Tibial artery (tissue), 4 donors: ENCODE data around the gene EHD3.

Experiments used
- DNase-seq, 2 donors: peaks; one replicate each; pipeline ENCODE4 v3.0.0-alpha.2; 2019
- H3K27ac ChIP-seq, 2 donors: fragments of 200-600 bp; sonication (generic) in 1 of 2; 1 replicate in 1 of 2; 2 replicates in 1 of 2; pipeline ENCODE4 v1.5.1; 2018 to 2019; ENCODE audit warnings: mild to moderate bottlenecking in 1 of 2
- H3K27me3 ChIP-seq, 2 donors: fragments of 200-600 bp; sonication (generic) in 1 of 2; one replicate each; pipeline versions ENCODE4 v1.5.1 to v1.6.0; 2016 to 2019
- H3K36me3 ChIP-seq, 3 donors: fragments of 200-600 bp; sonication (generic) in 2 of 3; one replicate each; pipeline ENCODE4 v1.5.1; 2016 to 2019; ENCODE audit warnings: mild to moderate bottlenecking in 2 of 3
- H3K4me1 ChIP-seq, 4 donors: fragments of 200-600 bp; sonication (generic) in 2 of 4; 1 replicate in 3 of 4; 2 replicates in 1 of 4; pipeline ENCODE4 v1.5.1; 2016 to 2019
- H3K4me3 ChIP-seq, 2 donors: fragments of 200-600 bp; sonication (generic) in 1 of 2; 1 replicate in 1 of 2; 2 replicates in 1 of 2; pipeline ENCODE4 v1.5.1; 2018 to 2019; ENCODE audit warnings: mild to moderate bottlenecking in 2 of 2
- H3K9me3 ChIP-seq, 3 donors: fragments of 200-600 bp; sonication (generic) in 1 of 3; one replicate each; pipeline ENCODE4 v1.5.1; 2016 to 2019
- CTCF ChIP-seq, 2 experiments: fragments of 200-600 bp in 1 of 2; fragments of 450-650 bp in 1 of 2; IDR thresholded peaks; one replicate each; pipeline ENCODE4 v1.5.1; 2017 to 2019; ENCODE audit warnings: antibody characterized with exemption in 2 of 2, mild to moderate bottlenecking in 1 of 2, moderate library complexity in 1 of 2
- intact Hi-C: fragments of 100-400 bp; cut with DNase I; formaldehyde crosslinking; loops from one replicate; pipeline ENCODE4 v1.15.0; 2023; ENCODE audit warnings: low total_unique reads

EHD3 gene

GRCh38 chr2:31258351-31258750 lies 24.4 kb downstream of the EHD3 start:
- DNase-seq: no peak
- Histone ChIP-seq H3K9me3 (no peaks in the 10 kb centered on the region), H3K27me3 (no peaks in the 10 kb centered on the region), H3K4me3 (no peak overlapping the region), H3K36me3 (peaks cover 5 to 42% (median 30%) of the 10 kb centered on the region in 3 donors), H3K27ac (no peak overlapping the region), H3K4me1 (peaks cover 0 to 4% (median 0%) of the 10 kb centered on the region in 4 donors)
- TF ChIP-seq CTCF (IDR thresholded peaks at IDR 0.05): no peak
- intact Hi-C loops: no loop called here

- Histone ChIP-seq H3K4me1 (peaks cover 0 to 4% (median 0%) of the 10 kb centered on the region in 4 donors), H3K36me3 (peaks cover 5 to 42% (median 30%) of the 10 kb centered on the region in 3 donors), H3K27ac (no peak overlapping the region), H3K27me3 (no peaks in the 10 kb centered on the region), H3K9me3 (no peaks in the 10 kb centered on the region), H3K4me3 (no peak overlapping the region)
- DNase-seq: no peak
- no peak for TF ChIP-seq CTCF (IDR thresholded peaks at IDR 0.05)
- intact Hi-C loops: no loop called here
These were observed 25.1 kb downstream of the EHD3 start for GRCh38 chr2:31259075-31259474.

GRCh38 chr2:31260870-31261269 lies 26.9 kb downstream of the EHD3 start:
- Histone ChIP-seq H3K9me3 (no peaks in the 10 kb centered on the region), H3K4me3 (no peak overlapping the region), H3K27ac (no peak overlapping the region), H3K4me1 (peaks cover 0 to 4% (median 0%) of the 10 kb centered on the region in 4 donors), H3K27me3 (no peaks in the 10 kb centered on the region), H3K36me3 (peaks cover 5 to 45% (median 30%) of the 10 kb centered on the region in 3 donors)
- intact Hi-C loops: no loop called here
- no peak for DNase-seq
- no peak for TF ChIP-seq CTCF (IDR thresholded peaks at IDR 0.05)

- DNase-seq: no peak
- Histone ChIP-seq H3K36me3 (peaks cover 5 to 42% (median 31%) of the 10 kb centered on the region in 3 donors), H3K27ac (peak overlapping the region; percentile 23 to 25)
These were observed 29.8 kb downstream of the EHD3 start for GRCh38 chr2:31263636-31264190.

GRCh38 chr2:31265234-31265633 lies 31.3 kb downstream of the EHD3 start:
- no peaks in the 10 kb centered on the region for H3K27me3 ChIP-seq
- intact Hi-C loops: no loop called here
- TF ChIP-seq CTCF (IDR thresholded peaks at IDR 0.05): no peak
- peaks cover 0 to 23% (median 19%) of the 10 kb centered on the region in 4 donors for H3K4me1 ChIP-seq
- H3K27ac ChIP-seq: no peak overlapping the region
- H3K36me3 ChIP-seq: peaks cover 5 to 42% (median 26%) of the 10 kb centered on the region in 3 donors
- no peak overlapping the region for H3K4me3 ChIP-seq
- no peak for DNase-seq
- H3K9me3 ChIP-seq: no peaks in the 10 kb centered on the region

More at GRCh38 chr2:31263636-31264190, 29.8 kb downstream of the EHD3 start:
- Histone ChIP-seq H3K4me1 (peaks cover 0 to 7% (median 6%) of the 10 kb centered on the region in 4 donors), H3K4me3 (no peak overlapping the region), H3K9me3 (no peaks in the 10 kb centered on the region), H3K27me3 (no peaks in the 10 kb centered on the region)
- intact Hi-C loops: no loop called here
- peak; percentile 35 to 38 for TF ChIP-seq CTCF (IDR thresholded peaks at IDR 0.05)
